ENCODE measurements around the gene CARMIL1. TPM values are rescaled to one million over a fixed set of nuclear protein-coding genes. Genes with fewer than 3 reads are reported as not detected.

The CARMIL1 gene
- total RNA-seq, 1 donor from 2014 or later, result 30.4 TPM

DNA sequence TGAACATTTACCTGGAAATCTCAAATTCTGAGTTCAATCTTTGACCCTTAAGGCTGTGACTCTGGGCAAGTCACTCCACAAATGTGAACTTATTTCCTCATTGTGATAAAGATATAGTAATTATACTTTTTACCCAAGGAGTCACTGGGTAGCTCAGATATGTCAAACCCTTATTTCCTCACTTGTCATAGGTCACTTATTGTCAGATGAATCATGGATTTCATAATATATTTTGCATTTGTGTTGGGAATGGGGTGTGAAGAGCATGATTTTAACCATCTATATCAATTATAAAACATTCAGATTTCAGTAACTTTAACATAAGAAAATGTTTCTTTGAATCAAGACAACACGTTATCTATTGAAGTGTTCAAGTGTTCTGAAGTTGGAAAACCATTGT is 3.7 kb upstream of the CARMIL1 start:
- Histone ChIP-seq H3K4me3 (no peak overlapping the region), H3K9me3 (no peaks in the 10 kb centered on the region), H3K27ac (no peak overlapping the region), H3K27me3 (ENCODE audit: low read depth) (peaks cover 12% of the 10 kb centered on the region), H3K36me3 (no peaks in the 10 kb centered on the region), H3K4me1 (peaks cover 13% of the 10 kb centered on the region)
- no peak for DNase-seq
- intact Hi-C loops (cut with DNase I), result no loop called here
- TF ChIP-seq, protein P1, sequence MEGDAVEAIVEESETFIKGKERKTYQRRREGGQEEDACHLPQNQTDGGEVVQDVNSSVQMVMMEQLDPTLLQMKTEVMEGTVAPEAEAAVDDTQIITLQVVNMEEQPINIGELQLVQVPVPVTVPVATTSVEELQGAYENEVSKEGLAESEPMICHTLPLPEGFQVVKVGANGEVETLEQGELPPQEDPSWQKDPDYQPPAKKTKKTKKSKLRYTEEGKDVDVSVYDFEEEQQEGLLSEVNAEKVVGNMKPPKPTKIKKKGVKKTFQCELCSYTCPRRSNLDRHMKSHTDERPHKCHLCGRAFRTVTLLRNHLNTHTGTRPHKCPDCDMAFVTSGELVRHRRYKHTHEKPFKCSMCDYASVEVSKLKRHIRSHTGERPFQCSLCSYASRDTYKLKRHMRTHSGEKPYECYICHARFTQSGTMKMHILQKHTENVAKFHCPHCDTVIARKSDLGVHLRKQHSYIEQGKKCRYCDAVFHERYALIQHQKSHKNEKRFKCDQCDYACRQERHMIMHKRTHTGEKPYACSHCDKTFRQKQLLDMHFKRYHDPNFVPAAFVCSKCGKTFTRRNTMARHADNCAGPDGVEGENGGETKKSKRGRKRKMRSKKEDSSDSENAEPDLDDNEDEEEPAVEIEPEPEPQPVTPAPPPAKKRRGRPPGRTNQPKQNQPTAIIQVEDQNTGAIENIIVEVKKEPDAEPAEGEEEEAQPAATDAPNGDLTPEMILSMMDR (IDR thresholded peaks at IDR 0.05), result no peak
- ATAC-seq, result no peak

DNA sequence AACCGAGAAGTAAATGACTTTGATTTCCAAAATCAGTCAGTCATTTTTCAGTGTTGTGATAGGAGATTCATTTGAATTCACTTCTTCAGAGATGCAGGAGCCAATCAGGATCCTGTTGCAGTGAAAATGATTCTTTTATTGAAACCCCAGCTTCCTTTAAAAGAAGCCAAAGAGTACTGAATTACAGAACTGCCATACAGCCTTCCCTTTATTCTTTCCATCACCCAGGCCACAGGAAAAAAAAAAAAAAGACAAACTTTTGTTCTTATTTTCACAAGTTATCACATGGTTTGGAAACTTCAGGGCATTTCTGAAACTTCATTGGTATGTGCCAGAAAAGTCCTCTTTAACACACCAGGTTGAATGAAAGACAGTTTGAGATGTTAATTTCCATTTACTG is 1.8 kb upstream of the CARMIL1 start:
- no peak overlapping the region for H3K4me3 ChIP-seq
- H3K4me1 ChIP-seq, result peaks cover 19% of the 10 kb centered on the region
- DNase-seq (no peak), ATAC-seq (no peak)
- TF ChIP-seq, protein P1 (IDR thresholded peaks at IDR 0.05), result no peak
- no peak overlapping the region for H3K27ac ChIP-seq
- no peaks in the 10 kb centered on the region for H3K9me3 ChIP-seq
- peaks cover 12% of the 10 kb centered on the region for H3K27me3 ChIP-seq (ENCODE audit: low read depth)
- no peaks in the 10 kb centered on the region for H3K36me3 ChIP-seq
- intact Hi-C loops (cut with DNase I), result no loop called here

DNA sequence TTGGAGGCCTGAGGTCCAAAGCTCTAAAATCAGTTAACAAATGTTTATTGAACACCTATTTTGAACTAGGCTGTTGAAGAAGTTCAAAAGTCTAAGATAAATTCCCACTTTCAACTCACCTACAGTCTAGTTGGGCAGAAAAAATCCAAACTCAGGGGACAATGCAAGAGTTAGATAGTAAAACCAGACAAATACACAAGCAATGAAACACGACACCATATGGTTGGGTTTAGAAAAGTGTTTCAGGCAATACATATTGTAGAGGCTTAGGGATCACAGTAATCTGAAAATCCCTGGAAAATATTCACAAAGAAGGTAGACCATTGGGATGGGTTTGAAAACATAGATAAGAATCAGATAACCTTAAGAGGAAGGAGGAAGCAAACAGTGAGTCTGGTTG is 1.3 kb upstream of the CARMIL1 start:
- no peaks in the 10 kb centered on the region for H3K9me3 ChIP-seq
- H3K4me3 ChIP-seq, result no peak overlapping the region
- H3K36me3 ChIP-seq, result no peaks in the 10 kb centered on the region
- no peak for DNase-seq
- ATAC-seq, result no peak
- peaks cover 12% of the 10 kb centered on the region for H3K27me3 ChIP-seq (ENCODE audit: low read depth)
- H3K27ac ChIP-seq, result peak overlapping the region; percentile 78
- peaks cover 19% of the 10 kb centered on the region for H3K4me1 ChIP-seq
- intact Hi-C loops (cut with DNase I), result no loop called here
- TF ChIP-seq, protein P1 (IDR thresholded peaks at IDR 0.05), result no peak

DNA sequence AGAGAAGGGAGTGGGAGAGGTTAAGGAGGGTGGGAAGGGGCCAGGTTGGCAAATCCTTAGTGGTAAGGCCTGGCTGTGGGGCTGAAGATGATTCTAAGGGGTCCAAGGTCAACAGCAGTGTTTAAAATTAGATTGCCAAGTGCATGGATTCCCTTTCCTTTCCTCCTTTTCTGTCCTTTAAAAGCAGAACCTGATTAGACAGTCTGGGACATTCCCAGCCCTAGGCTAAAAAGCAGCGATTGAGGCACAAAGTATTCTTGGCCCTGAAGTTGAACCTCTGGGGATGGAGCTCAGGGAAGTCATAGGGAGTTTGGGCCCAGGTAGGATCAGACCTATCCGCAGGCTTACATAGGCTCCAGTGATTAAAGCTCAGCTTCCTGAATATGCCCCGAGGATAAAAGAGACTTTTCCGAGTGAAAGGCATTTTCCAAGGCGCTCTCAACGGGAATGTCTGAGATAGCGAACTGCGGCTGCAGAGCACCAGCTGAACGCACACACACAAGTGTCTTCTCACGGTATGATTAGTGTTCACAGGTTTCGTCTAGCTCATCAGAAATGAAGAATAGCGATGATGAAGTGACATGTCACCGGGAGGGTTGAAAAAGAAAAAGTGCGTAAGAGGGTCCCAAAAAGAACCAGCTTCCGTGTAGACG is 787 bp upstream of the CARMIL1 start:
- Histone ChIP-seq H3K9me3 (no peaks in the 10 kb centered on the region), H3K4me3 (peak overlapping the region; percentile 80), H3K36me3 (no peaks in the 10 kb centered on the region), H3K27ac (peak overlapping the region; percentile 78), H3K27me3 (ENCODE audit: low read depth) (peaks cover 12% of the 10 kb centered on the region), H3K4me1 (peaks cover 19% of the 10 kb centered on the region)
- peak in 1 of 2 donors; percentile 4 for ATAC-seq
- intact Hi-C loops (cut with DNase I), result no loop called here
- TF ChIP-seq, protein P1 (IDR thresholded peaks at IDR 0.05), result no peak
- DNase-seq, result no peak

DNA sequence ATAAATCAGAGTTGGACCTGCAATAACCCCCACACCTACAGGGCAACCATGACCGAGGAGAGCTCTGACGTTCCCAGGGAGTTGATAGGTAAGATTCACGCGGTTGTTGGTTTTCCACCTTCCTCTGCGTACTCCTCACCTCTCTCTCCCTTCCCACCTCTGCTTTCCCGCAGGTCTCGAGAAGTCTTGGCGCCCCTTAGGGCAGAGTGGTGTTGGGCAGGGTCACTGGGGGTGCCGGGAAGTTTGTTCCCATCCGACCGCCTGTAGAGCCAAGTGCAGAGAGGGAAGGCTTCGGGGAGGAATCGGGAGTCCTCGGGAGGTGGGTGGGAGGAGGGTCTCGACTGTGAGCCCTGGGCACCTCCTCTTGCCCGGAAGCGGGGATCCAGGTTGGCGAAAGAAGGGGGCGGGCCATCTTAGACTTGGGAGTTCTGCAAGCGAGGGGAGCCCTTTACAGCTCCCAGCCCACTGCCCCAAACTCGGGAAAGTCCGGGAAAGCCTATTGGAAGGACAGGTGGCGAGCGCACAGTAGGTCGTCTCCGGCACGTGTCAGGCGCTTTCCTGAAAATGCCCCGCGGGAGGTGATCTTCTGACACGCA is 672 bp downstream of the CARMIL1 start:
- intact Hi-C loops (cut with DNase I), result no loop called here
- TF ChIP-seq, protein P1 (IDR thresholded peaks at IDR 0.05), result no peak
- H3K27me3 ChIP-seq (ENCODE audit: low read depth), result peaks cover 12% of the 10 kb centered on the region
- DNase-seq (peak; percentile 56), ATAC-seq (peak; percentile 36 to 47)
- peak overlapping the region; percentile 78 for H3K27ac ChIP-seq
- no peaks in the 10 kb centered on the region for H3K36me3 ChIP-seq
- peaks cover 19% of the 10 kb centered on the region for H3K4me1 ChIP-seq
- H3K9me3 ChIP-seq, result no peaks in the 10 kb centered on the region
- peak overlapping the region; percentile 80 for H3K4me3 ChIP-seq

Data from lower lobe of right lung (tissue), 2 donors.